B cell (primary cell): Measurements from ENCODE around the gene DUSP7. TPM values are rescaled to one million over a fixed set of nuclear protein-coding genes. Genes with fewer than 3 reads are reported as not detected.

ENCODE experiments used
- ATAC-seq: fragments of 200-7000 bp; cut with Tn5 transposase; one replicate; pipeline ENCODE4 v1.10.0; 2021; ENCODE audit warnings: low read depth, mild to moderate bottlenecking, moderate number of reproducible peaks, moderate library complexity
- CTCF ChIA-PET: fragments of 350-600 bp; sonication (Branson Sonifier 250); formaldehyde crosslinking; loops from one replicate; lab custom pipeline; 2021; ENCODE audit warnings: antibody characterized with exemption, inconsistent platforms; lab: Charles Lee
- POLR2A ChIA-PET: fragments of 350-600 bp; sonication (Branson Sonifier 250); formaldehyde crosslinking; loops from one replicate; lab custom pipeline; 2021; ENCODE audit warnings: antibody characterized with exemption; lab: Charles Lee
- DNase-seq: peaks from one replicate; pipeline ENCODE4 v3.0.0; 2013
- H2AFZ ChIP-seq: 2 replicates; pipeline ENCODE4 v1.6.1; 2012; ENCODE audit warnings: mild to moderate bottlenecking, low read depth, low read length; ENCODE audit not compliant: insufficient read depth, poor library complexity, severe bottlenecking
- H3K27ac ChIP-seq, 2 donors: 1 replicate in 1 of 2; 2 replicates in 1 of 2; pipeline ENCODE4 v1.5.1; 2012 to 2013; ENCODE audit warnings: low read length in 2 of 2, mild to moderate bottlenecking in 2 of 2, moderate library complexity in 1 of 2
- H3K27me3 ChIP-seq, 4 experiments: fragments of 200-600 bp in 1 of 4; sonication (generic) in 1 of 4; replicated peaks in 1 of 4; 1 replicate in 2 of 4; 2 replicates in 2 of 4; pipeline versions ENCODE4 v1.6.1 to v1.7.0; 2013 to 2016; ENCODE audit warnings: low read length in 3 of 4, mild to moderate bottlenecking in 2 of 4, mixed read lengths in 1 of 4, moderate library complexity in 1 of 4; ENCODE audit not compliant: insufficient read depth in 4 of 4, control insufficient read depth in 3 of 4; ENCODE audit errors: control extremely low read depth in 1 of 4
- H3K36me3 ChIP-seq, 2 experiments: replicated peaks in 1 of 2; 1 replicate in 1 of 2; 2 replicates in 1 of 2; pipeline versions ENCODE4 v1.6.1 to v1.7.1; 2013; ENCODE audit warnings: low read length in 1 of 2; ENCODE audit not compliant: insufficient read depth in 2 of 2, control insufficient read depth in 1 of 2; ENCODE audit errors: control extremely low read depth in 1 of 2, extremely low read depth in 1 of 2
- H3K4me1 ChIP-seq, 2 donors: fragments of 200-600 bp in 1 of 2; sonication (generic) in 1 of 2; 1 replicate in 1 of 2; 2 replicates in 1 of 2; pipeline versions ENCODE4 v1.5.1 to v1.6.1; 2013 to 2017; ENCODE audit warnings: low read length in 2 of 2; ENCODE audit not compliant: control insufficient read depth in 2 of 2, insufficient read depth in 2 of 2
- H3K4me2 ChIP-seq: replicated peaks from 2 replicates; pipeline ENCODE3; 2012; ENCODE audit warnings: mild to moderate bottlenecking, low read depth, low read length; ENCODE audit not compliant: poor library complexity, severe bottlenecking
- H3K4me3 ChIP-seq, 5 experiments: fragments of 200-600 bp in 1 of 5; sonication (generic) in 1 of 5; 1 replicate in 3 of 5; 2 replicates in 2 of 5; pipeline versions ENCODE4 v1.5.1 to v1.7.0; 2011 to 2016; ENCODE audit warnings: low read length in 4 of 5, mild to moderate bottlenecking in 4 of 5, low read depth in 2 of 5, control low read depth in 1 of 5, moderate library complexity in 1 of 5; ENCODE audit not compliant: insufficient read depth in 1 of 5; ENCODE audit errors: control extremely low read depth in 1 of 5, extremely low read depth in 1 of 5
- H3K79me2 ChIP-seq: fragments of 200-600 bp; sonication (generic); one replicate; pipeline ENCODE4 v1.6.0; 2016; ENCODE audit warnings: low read length; ENCODE audit not compliant: control insufficient read depth, insufficient read depth
- H3K9ac ChIP-seq: fragments of 200-600 bp; sonication (generic); 2 replicates; pipeline ENCODE4 v1.6.1; 2017; ENCODE audit warnings: mild to moderate bottlenecking, low read length, moderate library complexity
- H3K9me3 ChIP-seq, 3 donors: one replicate each; pipeline versions ENCODE4 v1.6.1 to v1.7.1; 2013; ENCODE audit warnings: low read length in 2 of 3; ENCODE audit not compliant: control insufficient read depth in 2 of 3, insufficient read depth in 1 of 3; ENCODE audit errors: control extremely low read depth in 1 of 3
- H4K20me1 ChIP-seq: 2 replicates; pipeline ENCODE4 v1.6.0; 2012; ENCODE audit warnings: mild to moderate bottlenecking, low read length; ENCODE audit not compliant: insufficient read depth, control insufficient read depth, poor library complexity, severe bottlenecking
- H3K27ac Mint-ChIP-seq: one replicate; pipeline ENCODE4 v1.8.0; 2021; ENCODE audit warnings: mixed read lengths
- H3K27me3 Mint-ChIP-seq: one replicate; pipeline ENCODE4 v1.8.0; 2021; ENCODE audit warnings: mixed read lengths
- H3K4me1 Mint-ChIP-seq: one replicate; pipeline ENCODE4 v1.8.0; 2021; ENCODE audit warnings: mixed read lengths
- H3K4me3 Mint-ChIP-seq: one replicate; pipeline ENCODE4 v1.8.0; 2021; ENCODE audit warnings: mixed read lengths
- H3K9me3 Mint-ChIP-seq: one replicate; pipeline ENCODE4 v1.8.0; 2022; ENCODE audit warnings: mixed read lengths; ENCODE audit not compliant: insufficient read depth
- CTCF ChIP-seq: fragments of 200-600 bp; IDR thresholded peaks from one replicate; pipeline ENCODE4 v1.8.0; 2022; ENCODE audit warnings: antibody characterized with exemption, mild to moderate bottlenecking
- EZH2 ChIP-seq: IDR thresholded peaks from 2 replicates; pipeline ENCODE4 v1.6.1; 2012; ENCODE audit warnings: borderline replicate concordance, low read depth, mild to moderate bottlenecking, moderate library complexity, low read length; ENCODE audit not compliant: insufficient read depth, poor library complexity, severe bottlenecking
- WGBS: methylation state at CpG from one replicate; pipeline ENCODE4 v1.1.5; 2013; ENCODE audit warnings: missing lambda C conversion rate; ENCODE audit not compliant: insufficient coverage; 5-methylcytosine and 5-hydroxymethylcytosine counted together
- intact Hi-C: fragments of 100-400 bp; cut with micrococcal nuclease; formaldehyde crosslinking; loops from one replicate; pipeline ENCODE4 v1.10.0; 2022
- polyA plus RNA-seq: library from polyadenylated mRNA; depleted of rRNA; stranded (reverse); fragments of >200 nt; gene quantifications from 2 replicates; pipeline ENCODE4 v1.2.3, GENCODE V29; 2012
- total RNA-seq, 2 donors: library from RNA; stranded (reverse); fragments of 120-200 nt in 1 of 2; gene quantifications; 1 replicate in 1 of 2; 2 replicates in 1 of 2; pipeline versions ENCODE4 v1.2.3 to v1.2.4, GENCODE V29; 2013 to 2022

DUSP7 gene
- total and polyA plus RNA-seq, 2 donors (not counting 1 experiment from before 2014, with no cell fraction given): 5.1 to 6.9 TPM

GRCh38 chr3:52026041-52026440 lies 30.3 kb downstream of the DUSP7 start:
- DNase-seq (no peak), ATAC-seq (no peak)
- intact Hi-C loops: no loop called here
- Mint-ChIP-seq H3K9me3 (no peaks in the 10 kb centered on the region), H3K4me1 (peaks cover 23% of the 10 kb centered on the region), H3K4me3 (no peak overlapping the region), H3K27ac (no peak overlapping the region), H3K27me3 (peaks cover 4% of the 10 kb centered on the region)
- Histone ChIP-seq H2AFZ (no peak overlapping the region), H3K9me3 (no peaks in the 10 kb centered on the region), H3K9ac (no peak overlapping the region), H3K36me3 (no peaks in the 10 kb centered on the region), H4K20me1 (no peaks in the 10 kb centered on the region), H3K4me2 (no peak overlapping the region), H3K4me3 (no peak overlapping the region), H3K79me2 (no peaks in the 10 kb centered on the region), H3K27ac (no peak overlapping the region), H3K4me1 (peaks cover 10 to 14% of the 10 kb centered on the region in 2 donors), H3K27me3 (no peaks in the 10 kb centered on the region)
- WGBS: 83% methylated on average over 4 of the region's 4 CpGs
- CTCF ChIA-PET: no interaction called here
- POLR2A ChIA-PET: no interaction called here
- TF ChIP-seq EZH2: no peak
- no peak for TF ChIP-seq CTCF

DNA sequence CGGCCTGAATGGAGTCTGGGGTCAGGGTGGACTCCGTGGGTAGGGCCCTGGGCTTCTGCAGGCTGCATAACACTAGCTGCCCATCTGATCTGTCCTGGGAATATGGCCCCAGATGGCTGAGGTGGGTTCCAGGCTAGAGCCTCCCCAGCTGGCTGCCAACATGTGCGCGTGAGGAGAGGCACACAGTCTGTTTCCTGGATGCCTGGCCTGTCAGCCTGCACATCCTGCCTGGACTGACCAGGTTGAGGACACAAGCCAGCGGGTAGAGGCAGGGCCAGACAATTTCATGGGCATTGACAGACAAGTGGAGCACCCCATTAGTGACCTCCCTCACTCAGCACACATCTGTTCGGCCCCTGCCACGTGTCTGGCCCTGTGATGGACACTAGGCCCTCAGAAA lies 30.9 kb downstream of the DUSP7 start:
- H3K27ac ChIP-seq: no peak overlapping the region
- POLR2A ChIA-PET: no interaction called here
- peaks cover 4% of the 10 kb centered on the region for H3K27me3 Mint-ChIP-seq
- DNase-seq: no peak
- no peaks in the 10 kb centered on the region for H3K9me3 ChIP-seq
- ATAC-seq: no peak
- no peak overlapping the region for H3K9ac ChIP-seq
- H3K36me3 ChIP-seq: no peaks in the 10 kb centered on the region
- intact Hi-C loops: no loop called here
- no peaks in the 10 kb centered on the region for H3K27me3 ChIP-seq
- H3K4me1 Mint-ChIP-seq: peaks cover 23% of the 10 kb centered on the region
- no peak overlapping the region for H3K4me2 ChIP-seq
- H3K27ac Mint-ChIP-seq: no peak overlapping the region
- H4K20me1 ChIP-seq: no peaks in the 10 kb centered on the region
- peaks cover 10 to 14% of the 10 kb centered on the region in 2 donors for H3K4me1 ChIP-seq
- 82% methylated on average over 6 of the region's 7 CpGs for WGBS
- no peak overlapping the region for H2AFZ ChIP-seq
- TF ChIP-seq EZH2 (no peak), CTCF (no peak)
- H3K4me3 Mint-ChIP-seq: no peak overlapping the region
- no peaks in the 10 kb centered on the region for H3K79me2 ChIP-seq
- H3K9me3 Mint-ChIP-seq: no peaks in the 10 kb centered on the region
- H3K4me3 ChIP-seq: no peak overlapping the region
- CTCF ChIA-PET: no interaction called here
